ENCODE data around the gene ERN2.

The ERN2 gene

GRCh38 chr16:23663918-23664317 lies 49.1 kb downstream of the ERN2 start:
- Histone ChIP-seq H3K27me3 (replicated peaks; ENCODE audit: control insufficient read depth, insufficient read depth, low read length) (no peaks in the 10 kb centered on the region), H3K4me3 (replicated peaks; ENCODE audit: low read depth, low read length) (no peak overlapping the region), H3K36me3 (ENCODE audit: control insufficient read depth, insufficient read depth, low read length) (peaks cover 31% of the 10 kb centered on the region)
- no peak for TF ChIP-seq CTCF (IDR thresholded peaks at IDR 0.05; ENCODE audit: insufficient read depth, low read length, poor library complexity, severe bottlenecking)
- no peak for DNase-seq (ENCODE audit: extremely low read depth, insufficient read length)

GRCh38 chr16:23651943-23652468 lies 61.0 kb downstream of the ERN2 start:
- TF ChIP-seq CTCF (IDR thresholded peaks at IDR 0.05; ENCODE audit: insufficient read depth, low read length, poor library complexity, severe bottlenecking): no peak
- Histone ChIP-seq H3K27me3 (replicated peaks; ENCODE audit: control insufficient read depth, insufficient read depth, low read length) (no peaks in the 10 kb centered on the region), H3K4me3 (replicated peaks; ENCODE audit: low read depth, low read length) (peak overlapping the region; percentile 26), H3K36me3 (ENCODE audit: control insufficient read depth, insufficient read depth, low read length) (no peaks in the 10 kb centered on the region; the same call in 1 of the 2 replicates)
- DNase-seq (ENCODE audit: extremely low read depth, insufficient read length): peak; percentile 34

GRCh38 chr16:23650674-23651416 lies 62.2 kb downstream of the ERN2 start:
- TF ChIP-seq CTCF (IDR thresholded peaks at IDR 0.05; ENCODE audit: insufficient read depth, low read length, poor library complexity, severe bottlenecking): no peak
- no peaks in the 10 kb centered on the region; the same call in 1 of the 2 replicates for H3K36me3 ChIP-seq (ENCODE audit: control insufficient read depth, insufficient read depth, low read length)
- H3K27me3 ChIP-seq (replicated peaks; ENCODE audit: control insufficient read depth, insufficient read depth, low read length): no peaks in the 10 kb centered on the region
- peak; percentile 20 for DNase-seq (ENCODE audit: extremely low read depth, insufficient read length)
- peak overlapping the region; percentile 27 for H3K4me3 ChIP-seq (replicated peaks; ENCODE audit: low read depth, low read length)

- no peaks in the 10 kb centered on the region for H3K27me3 ChIP-seq (replicated peaks; ENCODE audit: control insufficient read depth, insufficient read depth, low read length)
- peak overlapping the region; percentile 100 for H3K4me3 ChIP-seq (replicated peaks; ENCODE audit: low read depth, low read length)
- no peak for DNase-seq (ENCODE audit: extremely low read depth, insufficient read length)
- peaks cover 3% of the 10 kb centered on the region for H3K36me3 ChIP-seq (ENCODE audit: control insufficient read depth, insufficient read depth, low read length)
- no peak for TF ChIP-seq CTCF (IDR thresholded peaks at IDR 0.05; ENCODE audit: insufficient read depth, low read length, poor library complexity, severe bottlenecking)
These were observed 70.7 kb downstream of the ERN2 start for GRCh38 chr16:23642246-23642774.

GRCh38 chr16:23640931-23641765 lies 71.9 kb downstream of the ERN2 start, which contains the start of the genes DCTN5 and PALB2:
Gene DCTN5, plus strand, starts transcription at chr16:23641466. Its CDS starts 77 bp downstream, at chr16:23641543.
Gene PALB2, minus strand, starts transcription at chr16:23641310. Its CDS starts 153 bp downstream, at chr16:23641157.
- peak within 1 kb of the TSS; percentile 100 for H3K4me3 ChIP-seq (replicated peaks; ENCODE audit: low read depth, low read length)
- DNase-seq (ENCODE audit: extremely low read depth, insufficient read length): peak; percentile 94
- TF ChIP-seq CTCF (IDR thresholded peaks at IDR 0.05; ENCODE audit: insufficient read depth, low read length, poor library complexity, severe bottlenecking): no peak
- peaks cover 3% of the 10 kb centered on the region for H3K36me3 ChIP-seq (ENCODE audit: control insufficient read depth, insufficient read depth, low read length)
- H3K27me3 ChIP-seq (replicated peaks; ENCODE audit: control insufficient read depth, insufficient read depth, low read length): no peaks in the 10 kb centered on the region
